ENCODE measurements around the gene NUDT17. TPM values are rescaled to one million over a fixed set of nuclear protein-coding genes. Genes with fewer than 3 reads are reported as not detected.

NUDT17 gene
- total and polyA plus RNA-seq, 9 of the 15 experiments (the other 6 are each of a cell fraction or from before 2014, with no cell fraction given): 2.1 to 10.0 (median 6.1) TPM

DNA sequence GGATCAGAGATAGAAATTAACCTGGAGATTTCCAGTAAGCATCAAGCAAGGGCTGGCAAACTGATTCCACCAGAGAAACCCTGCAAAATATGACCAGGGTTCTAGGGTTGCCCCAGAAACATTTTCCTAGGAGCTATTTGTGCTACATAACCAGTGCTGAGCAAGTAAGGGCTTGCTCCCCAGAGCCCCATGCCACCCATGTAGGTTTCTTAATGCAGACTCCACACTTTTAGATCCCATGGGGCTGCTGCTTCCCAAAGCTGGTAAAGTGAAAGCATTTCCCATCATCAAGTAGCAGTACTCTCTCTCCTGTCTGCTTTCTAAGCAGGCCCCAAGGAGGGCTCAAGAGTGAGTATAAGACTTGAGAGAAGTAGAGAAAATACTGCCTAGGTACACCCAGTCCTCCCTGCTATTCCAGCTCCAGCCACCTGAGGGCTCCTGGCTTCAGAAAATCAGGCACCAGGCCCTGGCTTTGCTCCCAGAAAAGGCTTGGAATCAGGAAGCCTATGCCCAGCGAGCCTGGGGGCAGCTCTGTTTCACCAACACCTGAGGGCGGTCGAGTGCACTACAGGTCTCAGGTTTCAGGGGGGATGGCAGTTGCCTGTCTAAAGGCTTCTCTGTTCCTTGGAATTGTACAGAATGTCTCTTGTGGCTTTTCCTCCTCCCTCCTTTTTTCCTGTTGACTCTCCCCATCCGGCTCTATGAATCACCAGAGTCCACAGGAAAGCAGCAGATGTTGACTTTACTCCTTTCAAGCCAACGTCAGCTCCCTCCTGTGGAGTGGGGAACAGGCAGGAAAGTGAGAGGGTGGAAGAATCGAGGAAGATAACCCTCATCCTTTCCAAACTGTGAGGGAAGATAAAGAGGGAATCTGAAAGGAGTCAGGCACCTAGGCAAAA, 46.4 kb downstream of the NUDT17 start (continued):
- peak; percentile 90 to 93 for TF ChIP-seq RAD21 (CRISPR knock-in tag; conservative IDR thresholded peaks at IDR 0.05 in 1 of 2, IDR thresholded peaks at IDR 0.05 in 1 of 2)
- TF ChIP-seq SMAD2 (IDR thresholded peaks at IDR 0.05; ENCODE audit: low read depth, low read length): no peak
- TF ChIP-seq FOXA3 (CRISPR knock-in tag; conservative IDR thresholded peaks at IDR 0.05 in 1 of 2, IDR thresholded peaks at IDR 0.05 in 1 of 2): peak; percentile 77 to 86
- no peak for TF ChIP-seq ETV6 (IDR thresholded peaks at IDR 0.05; ENCODE audit: borderline replicate concordance in 1 of 2, low read depth in 2 of 2, low read length in 1 of 2)
- no peak for TF ChIP-seq ETV6 (CRISPR knock-in tag; IDR thresholded peaks at IDR 0.05; ENCODE audit: borderline replicate concordance)
- TF ChIP-seq MIER1 (IDR thresholded peaks at IDR 0.05; ENCODE audit: low read depth): no peak
- TF ChIP-seq, protein P1, sequence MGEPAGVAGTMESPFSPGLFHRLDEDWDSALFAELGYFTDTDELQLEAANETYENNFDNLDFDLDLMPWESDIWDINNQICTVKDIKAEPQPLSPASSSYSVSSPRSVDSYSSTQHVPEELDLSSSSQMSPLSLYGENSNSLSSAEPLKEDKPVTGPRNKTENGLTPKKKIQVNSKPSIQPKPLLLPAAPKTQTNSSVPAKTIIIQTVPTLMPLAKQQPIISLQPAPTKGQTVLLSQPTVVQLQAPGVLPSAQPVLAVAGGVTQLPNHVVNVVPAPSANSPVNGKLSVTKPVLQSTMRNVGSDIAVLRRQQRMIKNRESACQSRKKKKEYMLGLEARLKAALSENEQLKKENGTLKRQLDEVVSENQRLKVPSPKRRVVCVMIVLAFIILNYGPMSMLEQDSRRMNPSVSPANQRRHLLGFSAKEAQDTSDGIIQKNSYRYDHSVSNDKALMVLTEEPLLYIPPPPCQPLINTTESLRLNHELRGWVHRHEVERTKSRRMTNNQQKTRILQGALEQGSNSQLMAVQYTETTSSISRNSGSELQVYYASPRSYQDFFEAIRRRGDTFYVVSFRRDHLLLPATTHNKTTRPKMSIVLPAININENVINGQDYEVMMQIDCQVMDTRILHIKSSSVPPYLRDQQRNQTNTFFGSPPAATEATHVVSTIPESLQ (CRISPR knock-in tag; IDR thresholded peaks at IDR 0.05): no peak
- TF ChIP-seq, protein P2, sequence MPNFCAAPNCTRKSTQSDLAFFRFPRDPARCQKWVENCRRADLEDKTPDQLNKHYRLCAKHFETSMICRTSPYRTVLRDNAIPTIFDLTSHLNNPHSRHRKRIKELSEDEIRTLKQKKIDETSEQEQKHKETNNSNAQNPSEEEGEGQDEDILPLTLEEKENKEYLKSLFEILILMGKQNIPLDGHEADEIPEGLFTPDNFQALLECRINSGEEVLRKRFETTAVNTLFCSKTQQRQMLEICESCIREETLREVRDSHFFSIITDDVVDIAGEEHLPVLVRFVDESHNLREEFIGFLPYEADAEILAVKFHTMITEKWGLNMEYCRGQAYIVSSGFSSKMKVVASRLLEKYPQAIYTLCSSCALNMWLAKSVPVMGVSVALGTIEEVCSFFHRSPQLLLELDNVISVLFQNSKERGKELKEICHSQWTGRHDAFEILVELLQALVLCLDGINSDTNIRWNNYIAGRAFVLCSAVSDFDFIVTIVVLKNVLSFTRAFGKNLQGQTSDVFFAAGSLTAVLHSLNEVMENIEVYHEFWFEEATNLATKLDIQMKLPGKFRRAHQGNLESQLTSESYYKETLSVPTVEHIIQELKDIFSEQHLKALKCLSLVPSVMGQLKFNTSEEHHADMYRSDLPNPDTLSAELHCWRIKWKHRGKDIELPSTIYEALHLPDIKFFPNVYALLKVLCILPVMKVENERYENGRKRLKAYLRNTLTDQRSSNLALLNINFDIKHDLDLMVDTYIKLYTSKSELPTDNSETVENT (CRISPR knock-in tag; IDR thresholded peaks at IDR 0.05): no peak
- TF ChIP-seq ZNF75A (CRISPR knock-in tag; IDR thresholded peaks at IDR 0.05): no peak
- no peak for TF ChIP-seq CBX5 (IDR thresholded peaks at IDR 0.05; ENCODE audit: borderline replicate concordance, low read depth)
- TF ChIP-seq NR2C2 (CRISPR knock-in tag; IDR thresholded peaks at IDR 0.05): no peak
- no peak for TF ChIP-seq NR2C2 (tag; IDR thresholded peaks at IDR 0.05)
- TF ChIP-seq, protein P3, sequence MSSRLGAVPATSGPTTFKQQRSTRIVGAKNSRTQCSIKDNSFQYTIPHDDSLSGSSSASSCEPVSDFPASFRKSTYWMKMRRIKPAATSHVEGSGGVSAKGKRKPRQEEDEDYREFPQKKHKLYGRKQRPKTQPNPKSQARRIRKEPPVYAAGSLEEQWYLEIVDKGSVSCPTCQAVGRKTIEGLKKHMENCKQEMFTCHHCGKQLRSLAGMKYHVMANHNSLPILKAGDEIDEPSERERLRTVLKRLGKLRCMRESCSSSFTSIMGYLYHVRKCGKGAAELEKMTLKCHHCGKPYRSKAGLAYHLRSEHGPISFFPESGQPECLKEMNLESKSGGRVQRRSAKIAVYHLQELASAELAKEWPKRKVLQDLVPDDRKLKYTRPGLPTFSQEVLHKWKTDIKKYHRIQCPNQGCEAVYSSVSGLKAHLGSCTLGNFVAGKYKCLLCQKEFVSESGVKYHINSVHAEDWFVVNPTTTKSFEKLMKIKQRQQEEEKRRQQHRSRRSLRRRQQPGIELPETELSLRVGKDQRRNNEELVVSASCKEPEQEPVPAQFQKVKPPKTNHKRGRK (tag; IDR thresholded peaks at IDR 0.05): peak; percentile 59
- no peak; the same call in 1 of the 2 replicates for TF ChIP-seq GATAD2B (IDR thresholded peaks at IDR 0.05; ENCODE audit: borderline replicate concordance)
- no peak for TF ChIP-seq SP2 (IDR thresholded peaks at IDR 0.05; ENCODE audit: extremely low read depth, low read depth, low read length, poor library complexity, severe bottlenecking)
- TF ChIP-seq FOXJ2 (tag; IDR thresholded peaks at IDR 0.05): no peak; the same call in 1 of the 2 replicates
- TF ChIP-seq TBP (optimal IDR thresholded peaks at IDR 0.05; ENCODE audit: low read depth, low read length): no peak
- no peak for TF ChIP-seq MEIS2 (IDR thresholded peaks at IDR 0.05; ENCODE audit: partially characterized antibody)
- TF ChIP-seq, protein P4, sequence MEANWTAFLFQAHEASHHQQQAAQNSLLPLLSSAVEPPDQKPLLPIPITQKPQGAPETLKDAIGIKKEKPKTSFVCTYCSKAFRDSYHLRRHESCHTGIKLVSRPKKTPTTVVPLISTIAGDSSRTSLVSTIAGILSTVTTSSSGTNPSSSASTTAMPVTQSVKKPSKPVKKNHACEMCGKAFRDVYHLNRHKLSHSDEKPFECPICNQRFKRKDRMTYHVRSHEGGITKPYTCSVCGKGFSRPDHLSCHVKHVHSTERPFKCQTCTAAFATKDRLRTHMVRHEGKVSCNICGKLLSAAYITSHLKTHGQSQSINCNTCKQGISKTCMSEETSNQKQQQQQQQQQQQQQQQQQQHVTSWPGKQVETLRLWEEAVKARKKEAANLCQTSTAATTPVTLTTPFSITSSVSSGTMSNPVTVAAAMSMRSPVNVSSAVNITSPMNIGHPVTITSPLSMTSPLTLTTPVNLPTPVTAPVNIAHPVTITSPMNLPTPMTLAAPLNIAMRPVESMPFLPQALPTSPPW (CRISPR knock-in tag; IDR thresholded peaks at IDR 0.05): no peak; the same call in 1 of the 2 replicates
